SK-N-SH treated with all-trans-retinoic acid at 6 μM for 48 hours (cell line): ENCODE results near the gene GPR137B.

Experiments used
- CSDC2 ChIP-seq: fragments of 250-450 bp; sonication (Bioruptor Pico); IDR thresholded peaks from 2 replicates; pipeline ENCODE4 v1.5.0; 2020; ENCODE audit warnings: mild to moderate bottlenecking, moderate library complexity
- GLIS3 ChIP-seq: fragments of 250-450 bp; sonication (Bioruptor Pico); IDR thresholded peaks from 2 replicates; pipeline ENCODE4 v1.5.0; 2020; ENCODE audit warnings: mild to moderate bottlenecking, moderate library complexity
- ISL1 ChIP-seq: fragments of 250-450 bp; sonication (Bioruptor Pico); IDR thresholded peaks from 2 replicates; pipeline ENCODE4 v2.1.2; 2022; ENCODE audit warnings: mild to moderate bottlenecking, moderate library complexity
- RARB ChIP-seq: fragments of 250-450 bp; sonication (Bioruptor Pico); IDR thresholded peaks from 2 replicates; pipeline ENCODE4 v1.8.0; 2021; ENCODE audit warnings: mild to moderate bottlenecking, moderate library complexity
- ZC3H10 ChIP-seq: fragments of 250-450 bp; sonication (Bioruptor Pico); IDR thresholded peaks from 2 replicates; pipeline ENCODE4 v1.5.1; 2021; ENCODE audit warnings: mild to moderate bottlenecking, moderate library complexity
- ZFP3 ChIP-seq: fragments of 250-450 bp; sonication (Bioruptor Pico); IDR thresholded peaks from 2 replicates; pipeline ENCODE4 v1.5.0; 2020; ENCODE audit warnings: mild to moderate bottlenecking, moderate library complexity
- ZFP30 ChIP-seq: fragments of 450-650 bp; formaldehyde crosslinking; IDR thresholded peaks from 2 replicates; pipeline ENCODE4 v1.5.0; 2022; ENCODE audit warnings: mild to moderate bottlenecking, moderate library complexity
- ZNF565 ChIP-seq: fragments of 450-650 bp; formaldehyde crosslinking; conservative IDR thresholded peaks from 2 replicates; pipeline ENCODE4 v1.5.0; 2020; ENCODE audit warnings: low read depth, mild to moderate bottlenecking, moderate library complexity
- ZNF70 ChIP-seq: fragments of 450-650 bp; formaldehyde crosslinking; IDR thresholded peaks from 2 replicates; pipeline ENCODE4 v1.5.0; 2020; ENCODE audit warnings: mild to moderate bottlenecking, moderate library complexity
- ZNF8 ChIP-seq: fragments of 450-650 bp; formaldehyde crosslinking; IDR thresholded peaks from 2 replicates; pipeline ENCODE4 v1.5.0; 2020; ENCODE audit warnings: mild to moderate bottlenecking, moderate library complexity
- TF ChIP-seq, protein P1 (sequence below): fragments of 250-450 bp; sonication (Bioruptor Pico); IDR thresholded peaks from 2 replicates; pipeline ENCODE4 v1.8.0; 2020; ENCODE audit warnings: mild to moderate bottlenecking, moderate library complexity, borderline replicate concordance
- TF ChIP-seq, protein P2 (sequence below): fragments of 250-450 bp; sonication (Bioruptor Pico); IDR thresholded peaks from 2 replicates; pipeline ENCODE4 v1.5.1; 2021; ENCODE audit warnings: mild to moderate bottlenecking, moderate library complexity
- TF ChIP-seq, protein P3 (sequence below): fragments of 250-450 bp; sonication (Bioruptor Pico); IDR thresholded peaks from 2 replicates; pipeline ENCODE4 v1.5.0; 2020; ENCODE audit warnings: mild to moderate bottlenecking, moderate library complexity

DNA sequence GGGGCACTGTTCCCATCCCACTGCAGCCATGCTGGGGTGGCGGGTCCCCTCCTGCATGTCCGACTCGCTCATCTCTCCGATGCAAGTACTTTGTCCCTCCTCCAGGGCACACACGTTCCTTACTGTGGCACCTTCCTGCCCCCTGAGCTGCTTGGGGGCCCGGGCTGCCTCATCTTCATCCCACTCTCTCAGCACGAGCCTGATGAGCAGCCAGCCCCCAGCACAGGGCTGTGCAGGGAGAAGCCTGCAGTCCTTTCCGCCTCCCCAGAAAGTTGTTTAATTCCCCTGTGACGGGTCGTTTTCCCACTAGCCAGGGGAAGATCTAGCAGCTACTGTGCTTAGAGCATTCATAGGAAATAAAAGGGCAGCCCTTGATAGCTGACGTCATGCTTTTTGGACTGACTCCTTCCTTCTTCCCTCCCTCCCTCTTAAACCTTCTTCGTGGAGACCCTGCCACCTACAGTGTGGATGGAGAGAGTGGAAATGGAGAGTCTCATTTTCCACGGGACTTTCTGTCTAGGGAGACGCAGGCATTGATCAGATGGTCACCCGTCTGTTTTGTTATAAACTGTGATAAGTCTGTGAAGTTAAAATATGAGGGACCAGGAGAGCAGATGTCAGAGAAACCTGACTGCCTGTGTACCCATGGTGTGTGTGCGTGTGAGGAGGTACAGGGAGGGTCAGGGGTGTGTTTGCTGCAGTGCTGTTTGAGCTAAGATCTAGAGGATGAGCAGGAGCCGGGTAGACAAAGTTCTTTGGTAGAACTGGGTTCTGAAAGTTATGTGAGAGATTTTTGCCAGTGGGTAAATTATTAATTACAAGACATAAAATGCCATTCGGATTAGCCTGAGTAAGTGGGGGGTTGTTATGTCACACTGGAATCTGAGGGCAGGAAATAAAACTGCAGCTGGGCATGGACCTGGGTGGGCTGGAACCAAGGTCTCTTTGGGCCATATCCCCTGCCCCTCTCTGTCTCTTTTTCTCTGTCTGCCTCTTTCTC, 34.3 kb downstream of the GPR137B start:
- no peak for TF ChIP-seq ZC3H10 (CRISPR knock-in tag)
- TF ChIP-seq RARB (CRISPR knock-in tag): no peak
- no peak for TF ChIP-seq CSDC2 (CRISPR knock-in tag)
- no peak for TF ChIP-seq GLIS3 (CRISPR knock-in tag)
- TF ChIP-seq ZFP30 (CRISPR knock-in tag): no peak
- TF ChIP-seq ZFP3 (CRISPR knock-in tag): no peak
- TF ChIP-seq, protein P1, sequence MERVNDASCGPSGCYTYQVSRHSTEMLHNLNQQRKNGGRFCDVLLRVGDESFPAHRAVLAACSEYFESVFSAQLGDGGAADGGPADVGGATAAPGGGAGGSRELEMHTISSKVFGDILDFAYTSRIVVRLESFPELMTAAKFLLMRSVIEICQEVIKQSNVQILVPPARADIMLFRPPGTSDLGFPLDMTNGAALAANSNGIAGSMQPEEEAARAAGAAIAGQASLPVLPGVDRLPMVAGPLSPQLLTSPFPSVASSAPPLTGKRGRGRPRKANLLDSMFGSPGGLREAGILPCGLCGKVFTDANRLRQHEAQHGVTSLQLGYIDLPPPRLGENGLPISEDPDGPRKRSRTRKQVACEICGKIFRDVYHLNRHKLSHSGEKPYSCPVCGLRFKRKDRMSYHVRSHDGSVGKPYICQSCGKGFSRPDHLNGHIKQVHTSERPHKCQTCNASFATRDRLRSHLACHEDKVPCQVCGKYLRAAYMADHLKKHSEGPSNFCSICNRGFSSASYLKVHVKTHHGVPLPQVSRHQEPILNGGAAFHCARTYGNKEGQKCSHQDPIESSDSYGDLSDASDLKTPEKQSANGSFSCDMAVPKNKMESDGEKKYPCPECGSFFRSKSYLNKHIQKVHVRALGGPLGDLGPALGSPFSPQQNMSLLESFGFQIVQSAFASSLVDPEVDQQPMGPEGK (CRISPR knock-in tag): no peak
- TF ChIP-seq, protein P2, sequence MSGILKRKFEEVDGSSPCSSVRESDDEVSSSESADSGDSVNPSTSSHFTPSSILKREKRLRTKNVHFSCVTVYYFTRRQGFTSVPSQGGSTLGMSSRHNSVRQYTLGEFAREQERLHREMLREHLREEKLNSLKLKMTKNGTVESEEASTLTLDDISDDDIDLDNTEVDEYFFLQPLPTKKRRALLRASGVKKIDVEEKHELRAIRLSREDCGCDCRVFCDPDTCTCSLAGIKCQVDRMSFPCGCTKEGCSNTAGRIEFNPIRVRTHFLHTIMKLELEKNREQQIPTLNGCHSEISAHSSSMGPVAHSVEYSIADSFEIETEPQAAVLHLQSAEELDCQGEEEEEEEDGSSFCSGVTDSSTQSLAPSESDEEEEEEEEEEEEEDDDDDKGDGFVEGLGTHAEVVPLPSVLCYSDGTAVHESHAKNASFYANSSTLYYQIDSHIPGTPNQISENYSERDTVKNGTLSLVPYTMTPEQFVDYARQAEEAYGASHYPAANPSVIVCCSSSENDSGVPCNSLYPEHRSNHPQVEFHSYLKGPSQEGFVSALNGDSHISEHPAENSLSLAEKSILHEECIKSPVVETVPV (CRISPR knock-in tag): no peak
- no peak for TF ChIP-seq ZNF70
- no peak for TF ChIP-seq ISL1 (CRISPR knock-in tag)
- TF ChIP-seq, protein P3, sequence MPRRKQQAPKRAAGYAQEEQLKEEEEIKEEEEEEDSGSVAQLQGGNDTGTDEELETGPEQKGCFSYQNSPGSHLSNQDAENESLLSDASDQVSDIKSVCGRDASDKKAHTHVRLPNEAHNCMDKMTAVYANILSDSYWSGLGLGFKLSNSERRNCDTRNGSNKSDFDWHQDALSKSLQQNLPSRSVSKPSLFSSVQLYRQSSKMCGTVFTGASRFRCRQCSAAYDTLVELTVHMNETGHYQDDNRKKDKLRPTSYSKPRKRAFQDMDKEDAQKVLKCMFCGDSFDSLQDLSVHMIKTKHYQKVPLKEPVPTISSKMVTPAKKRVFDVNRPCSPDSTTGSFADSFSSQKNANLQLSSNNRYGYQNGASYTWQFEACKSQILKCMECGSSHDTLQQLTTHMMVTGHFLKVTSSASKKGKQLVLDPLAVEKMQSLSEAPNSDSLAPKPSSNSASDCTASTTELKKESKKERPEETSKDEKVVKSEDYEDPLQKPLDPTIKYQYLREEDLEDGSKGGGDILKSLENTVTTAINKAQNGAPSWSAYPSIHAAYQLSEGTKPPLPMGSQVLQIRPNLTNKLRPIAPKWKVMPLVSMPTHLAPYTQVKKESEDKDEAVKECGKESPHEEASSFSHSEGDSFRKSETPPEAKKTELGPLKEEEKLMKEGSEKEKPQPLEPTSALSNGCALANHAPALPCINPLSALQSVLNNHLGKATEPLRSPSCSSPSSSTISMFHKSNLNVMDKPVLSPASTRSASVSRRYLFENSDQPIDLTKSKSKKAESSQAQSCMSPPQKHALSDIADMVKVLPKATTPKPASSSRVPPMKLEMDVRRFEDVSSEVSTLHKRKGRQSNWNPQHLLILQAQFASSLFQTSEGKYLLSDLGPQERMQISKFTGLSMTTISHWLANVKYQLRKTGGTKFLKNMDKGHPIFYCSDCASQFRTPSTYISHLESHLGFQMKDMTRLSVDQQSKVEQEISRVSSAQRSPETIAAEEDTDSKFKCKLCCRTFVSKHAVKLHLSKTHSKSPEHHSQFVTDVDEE (CRISPR knock-in tag): no peak
- TF ChIP-seq ZNF565 (CRISPR knock-in tag): no peak
- TF ChIP-seq ZNF8 (CRISPR knock-in tag): no peak
